Activated CD8-positive, alpha-beta memory T cell treated with anti-CD3 and anti-CD28 coated beads, Interleukin-2, amount 10 ng/mL, durations not matched to agents 7 days and 5 days (primary cell): ENCODE measurements around the gene NAPA. TPM values are rescaled to one million over a fixed set of nuclear protein-coding genes. Genes with fewer than 3 reads are reported as not detected.
A peak's percentile ranks its signal among the peaks of the same experiment; 100 is the strongest.

Source experiments
- ATAC-seq: fragments of 150-1000 bp; cut with Tn5 transposase; one replicate; pipeline ENCODE4 v1.10.0; 2021; ENCODE audit warnings: moderate library complexity
- CTCF ChIA-PET: fragments of 350-600 bp; sonication (Branson Sonifier 250); formaldehyde crosslinking; loops from one replicate; lab custom pipeline; 2021; ENCODE audit warnings: antibody characterized with exemption; lab: Charles Lee
- DNase-seq: peaks from one replicate; pipeline ENCODE4 v3.0.0-alpha.2; 2020
- H3K27ac Mint-ChIP-seq: one replicate; pipeline ENCODE4 v1.8.0; 2021; ENCODE audit warnings: mild to moderate bottlenecking, mixed read lengths
- H3K27me3 Mint-ChIP-seq: one replicate; pipeline ENCODE4 v1.8.0; 2021; ENCODE audit warnings: mixed read lengths
- H3K36me3 Mint-ChIP-seq: one replicate; pipeline ENCODE4 v1.8.0; 2021; ENCODE audit warnings: mild to moderate bottlenecking, mixed read lengths
- H3K4me1 Mint-ChIP-seq: one replicate; pipeline ENCODE4 v1.8.0; 2021; ENCODE audit warnings: mixed read lengths
- H3K4me3 Mint-ChIP-seq: one replicate; pipeline ENCODE4 v1.8.0; 2021; ENCODE audit warnings: mild to moderate bottlenecking, moderate library complexity, mixed read lengths
- H3K9me3 Mint-ChIP-seq: one replicate; pipeline ENCODE4 v1.8.0; 2022; ENCODE audit warnings: low read depth, mixed read lengths
- total RNA-seq, 2 experiments: library from RNA; stranded (reverse); gene quantifications; one replicate each; pipeline ENCODE4 v1.2.3, GENCODE V29; 2021

NAPA gene
- total RNA-seq, 2 experiments from 2014 or later, result 102 to 124 TPM

- CTCF ChIA-PET, result no interaction called here
- no peak overlapping the region for H3K27ac Mint-ChIP-seq
- peaks cover 16% of the 10 kb centered on the region for H3K4me1 Mint-ChIP-seq
Measured at GRCh38 chr19:47507012-47507411, 7.9 kb downstream of the NAPA start.

GRCh38 chr19:47506459-47506858 lies 8.4 kb downstream of the NAPA start:
- CTCF ChIA-PET, result no interaction called here
- Mint-ChIP-seq H3K27me3 (no peaks in the 10 kb centered on the region), H3K9me3 (no peaks in the 10 kb centered on the region), H3K36me3 (peaks cover 3% of the 10 kb centered on the region), H3K27ac (no peak overlapping the region), H3K4me3 (no peak overlapping the region), H3K4me1 (peaks cover 11% of the 10 kb centered on the region)
- DNase-seq, result no peak
- no peak for ATAC-seq

More at GRCh38 chr19:47507012-47507411, 7.9 kb downstream of the NAPA start:
- Mint-ChIP-seq H3K9me3 (no peaks in the 10 kb centered on the region), H3K27me3 (no peaks in the 10 kb centered on the region), H3K4me3 (no peak overlapping the region), H3K36me3 (peaks cover 3% of the 10 kb centered on the region)
- DNase-seq (no peak), ATAC-seq (no peak)

- peaks cover 9% of the 10 kb centered on the region for H3K4me1 Mint-ChIP-seq
- CTCF ChIA-PET, result no interaction called here
- ATAC-seq, result no peak
Measured at GRCh38 chr19:47505506-47505905, 9.4 kb downstream of the NAPA start.

GRCh38 chr19:47503826-47504150 lies 11.1 kb downstream of the NAPA start:
- ATAC-seq (no peak), DNase-seq (no peak)
- peaks cover under 1% of the 10 kb centered on the region for H3K4me1 Mint-ChIP-seq
- H3K27me3 Mint-ChIP-seq, result no peaks in the 10 kb centered on the region
- peaks cover 3% of the 10 kb centered on the region for H3K36me3 Mint-ChIP-seq
- H3K9me3 Mint-ChIP-seq, result no peaks in the 10 kb centered on the region
- CTCF ChIA-PET, result no interaction called here
- H3K4me3 Mint-ChIP-seq, result no peak overlapping the region
- H3K27ac Mint-ChIP-seq, result no peak overlapping the region

More at GRCh38 chr19:47505506-47505905, 9.4 kb downstream of the NAPA start:
- Mint-ChIP-seq H3K36me3 (peaks cover 3% of the 10 kb centered on the region), H3K27me3 (no peaks in the 10 kb centered on the region), H3K27ac (no peak overlapping the region), H3K9me3 (no peaks in the 10 kb centered on the region), H3K4me3 (no peak overlapping the region)
- no peak for DNase-seq

- H3K9me3 Mint-ChIP-seq, result no peaks in the 10 kb centered on the region
- no peak for ATAC-seq
Measured at GRCh38 chr19:47503130-47503825, 11.6 kb downstream of the NAPA start.

GRCh38 chr19:47499863-47500830 lies 14.7 kb downstream of the NAPA start:
- Mint-ChIP-seq H3K27me3 (no peaks in the 10 kb centered on the region), H3K4me1 (peaks cover 2% of the 10 kb centered on the region), H3K4me3 (no peak overlapping the region), H3K36me3 (peaks cover 4% of the 10 kb centered on the region), H3K9me3 (no peaks in the 10 kb centered on the region), H3K27ac (no peak overlapping the region)
- CTCF ChIA-PET, result no interaction called here
- DNase-seq, result no peak
- ATAC-seq, result no peak

More at GRCh38 chr19:47503130-47503825, 11.6 kb downstream of the NAPA start:
- H3K27ac Mint-ChIP-seq, result no peak overlapping the region
- no peak overlapping the region for H3K4me3 Mint-ChIP-seq
- H3K36me3 Mint-ChIP-seq, result peaks cover 3% of the 10 kb centered on the region
- CTCF ChIA-PET, result interaction anchor here (1.0 kb wide), 1 partner anchor 12 kb away, joined by 3 read pairs; no protein-coding TSS in a partner anchor
- H3K27me3 Mint-ChIP-seq, result no peaks in the 10 kb centered on the region
- H3K4me1 Mint-ChIP-seq, result no peaks in the 10 kb centered on the region
- DNase-seq, result no peak

- peaks cover 2% of the 10 kb centered on the region for H3K4me1 Mint-ChIP-seq
- peaks cover 4% of the 10 kb centered on the region for H3K36me3 Mint-ChIP-seq
- no peak overlapping the region for H3K27ac Mint-ChIP-seq
- no peak for DNase-seq
- no peaks in the 10 kb centered on the region for H3K9me3 Mint-ChIP-seq
- H3K4me3 Mint-ChIP-seq, result no peak overlapping the region
- CTCF ChIA-PET, result interaction anchor here (0.6 to 1.0 kb wide), 2 partner anchors 64 to 208 kb away, joined by 3 read pairs; no protein-coding TSS in a partner anchor
- H3K27me3 Mint-ChIP-seq, result no peaks in the 10 kb centered on the region
- ATAC-seq, result no peak
Measured at GRCh38 chr19:47499371-47499770, 15.5 kb downstream of the NAPA start.

- Mint-ChIP-seq H3K9me3 (no peaks in the 10 kb centered on the region), H3K36me3 (peaks cover 4% of the 10 kb centered on the region), H3K4me3 (no peak overlapping the region), H3K27ac (no peak overlapping the region), H3K4me1 (peaks cover 2% of the 10 kb centered on the region), H3K27me3 (no peaks in the 10 kb centered on the region)
- ATAC-seq (no peak), DNase-seq (no peak)
- CTCF ChIA-PET, result interaction anchor here (0.5 to 1.0 kb wide), 2 partner anchors 56 to 209 kb away, joined by 3 read pairs; no protein-coding TSS in a partner anchor
Measured at GRCh38 chr19:47498561-47498960, 16.3 kb downstream of the NAPA start.

- CTCF ChIA-PET, result no interaction called here
- H3K4me1 Mint-ChIP-seq, result peaks cover 2% of the 10 kb centered on the region
- peaks cover 2% of the 10 kb centered on the region for H3K36me3 Mint-ChIP-seq
- no peaks in the 10 kb centered on the region for H3K27me3 Mint-ChIP-seq
- H3K4me3 Mint-ChIP-seq, result no peak overlapping the region
- ATAC-seq, result no peak
- no peak overlapping the region for H3K27ac Mint-ChIP-seq
- DNase-seq, result no peak
- no peaks in the 10 kb centered on the region for H3K9me3 Mint-ChIP-seq
Measured at GRCh38 chr19:47497821-47498520, 16.9 kb downstream of the NAPA start.

GRCh38 chr19:47497050-47497766 lies 17.7 kb downstream of the NAPA start:
- CTCF ChIA-PET, result no interaction called here
- no peaks in the 10 kb centered on the region for H3K9me3 Mint-ChIP-seq
- H3K27me3 Mint-ChIP-seq, result no peaks in the 10 kb centered on the region
- no peak overlapping the region for H3K4me3 Mint-ChIP-seq
- peaks cover 2% of the 10 kb centered on the region for H3K36me3 Mint-ChIP-seq
- ATAC-seq (no peak), DNase-seq (no peak)
- no peak overlapping the region for H3K27ac Mint-ChIP-seq
- H3K4me1 Mint-ChIP-seq, result peaks cover 2% of the 10 kb centered on the region

- no peak for DNase-seq
- Mint-ChIP-seq H3K4me3 (no peak overlapping the region), H3K9me3 (no peaks in the 10 kb centered on the region), H3K27me3 (no peaks in the 10 kb centered on the region), H3K27ac (peak overlapping the region; percentile 32), H3K4me1 (peaks cover 2% of the 10 kb centered on the region), H3K36me3 (peaks cover 2% of the 10 kb centered on the region)
- no peak for ATAC-seq
- CTCF ChIA-PET, result interaction anchor here (1.0 to 1.2 kb wide), 2 partner anchors 11 to 13 kb away, joined by 4 read pairs; no protein-coding TSS in a partner anchor
Measured at GRCh38 chr19:47495478-47496372, 19.1 kb downstream of the NAPA start.

GRCh38 chr19:47494729-47495128 lies 20.1 kb downstream of the NAPA start:
- Mint-ChIP-seq H3K4me3 (no peak overlapping the region), H3K4me1 (peaks cover 2% of the 10 kb centered on the region), H3K27ac (no peak overlapping the region), H3K9me3 (no peaks in the 10 kb centered on the region), H3K36me3 (peaks cover 7% of the 10 kb centered on the region), H3K27me3 (no peaks in the 10 kb centered on the region)
- CTCF ChIA-PET, result interaction anchor here (0.6 to 1.2 kb wide), 2 partner anchors 12 to 39 kb away, joined by 3 to 4 read pairs; no protein-coding TSS in a partner anchor
- ATAC-seq (no peak), DNase-seq (no peak)
